IMR-90 (cell line): ENCODE data around the gene ZFPL1.

Experiments used
- CTCF ChIP-seq: conservative IDR thresholded peaks from 2 replicates; pipeline ENCODE4 v1.5.1; 2012; ENCODE audit warnings: mild to moderate bottlenecking, low read depth, low read length, improper control_type of control experiment
- USF2 ChIP-seq: fragments of 150-350 bp; IDR thresholded peaks from 2 replicates; pipeline ENCODE4 v1.6.1; 2017; ENCODE audit warnings: mild to moderate bottlenecking, antibody characterized with exemption, low read length, low read depth

- TF ChIP-seq USF2 (no peak), CTCF (no peak)
Measured at GRCh38 chr11:65071907-65072630, 12.0 kb upstream of the ZFPL1 start.
